HuH-7.5 (cell line): Measurements from ENCODE around the gene DYNLT2B.
"Not testable (repeated sequence)": the region's sequence is repeated elsewhere in the genome, so short reads cannot be mapped to it uniquely, and the experiment has no call there.

Experiments used
- DNase-seq: peaks from one replicate; pipeline ENCODE4 v3.0.0; 2011; ENCODE audit warnings: low spot score

The DYNLT2B gene

GRCh38 chr3:196270499-196270898, 47.5 kb downstream of the DYNLT2B start:
- DNase-seq = no peak

GRCh38 chr3:196268284-196269163, 49.5 kb downstream of the DYNLT2B start:
- DNase-seq = no peak

DNA sequence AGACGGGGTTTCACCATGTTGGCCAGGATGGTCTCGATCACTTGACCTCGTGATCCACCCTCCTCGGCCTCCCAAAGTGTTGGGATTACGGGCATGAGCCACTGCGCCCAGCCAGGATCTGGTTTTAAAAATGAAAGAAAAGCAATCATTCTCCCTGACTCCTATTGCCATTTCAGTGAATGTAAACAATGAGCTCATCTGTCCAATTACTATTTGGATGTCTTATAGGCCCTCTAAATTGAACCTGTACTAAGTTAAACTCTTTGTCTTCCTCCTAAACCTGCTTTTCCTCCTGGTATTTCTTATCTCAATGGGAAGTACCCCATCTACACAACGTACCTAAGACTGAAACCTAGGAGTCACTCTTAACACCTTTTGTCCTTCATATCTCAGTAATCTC, 54.2 kb downstream of the DYNLT2B start:
- no peak for DNase-seq

GRCh38 chr3:196260784-196261183, 57.3 kb downstream of the DYNLT2B start:
- DNase-seq = no peak

- DNase-seq = no peak
These were observed 62.3 kb downstream of the DYNLT2B start for GRCh38 chr3:196255776-196256175.

DNA sequence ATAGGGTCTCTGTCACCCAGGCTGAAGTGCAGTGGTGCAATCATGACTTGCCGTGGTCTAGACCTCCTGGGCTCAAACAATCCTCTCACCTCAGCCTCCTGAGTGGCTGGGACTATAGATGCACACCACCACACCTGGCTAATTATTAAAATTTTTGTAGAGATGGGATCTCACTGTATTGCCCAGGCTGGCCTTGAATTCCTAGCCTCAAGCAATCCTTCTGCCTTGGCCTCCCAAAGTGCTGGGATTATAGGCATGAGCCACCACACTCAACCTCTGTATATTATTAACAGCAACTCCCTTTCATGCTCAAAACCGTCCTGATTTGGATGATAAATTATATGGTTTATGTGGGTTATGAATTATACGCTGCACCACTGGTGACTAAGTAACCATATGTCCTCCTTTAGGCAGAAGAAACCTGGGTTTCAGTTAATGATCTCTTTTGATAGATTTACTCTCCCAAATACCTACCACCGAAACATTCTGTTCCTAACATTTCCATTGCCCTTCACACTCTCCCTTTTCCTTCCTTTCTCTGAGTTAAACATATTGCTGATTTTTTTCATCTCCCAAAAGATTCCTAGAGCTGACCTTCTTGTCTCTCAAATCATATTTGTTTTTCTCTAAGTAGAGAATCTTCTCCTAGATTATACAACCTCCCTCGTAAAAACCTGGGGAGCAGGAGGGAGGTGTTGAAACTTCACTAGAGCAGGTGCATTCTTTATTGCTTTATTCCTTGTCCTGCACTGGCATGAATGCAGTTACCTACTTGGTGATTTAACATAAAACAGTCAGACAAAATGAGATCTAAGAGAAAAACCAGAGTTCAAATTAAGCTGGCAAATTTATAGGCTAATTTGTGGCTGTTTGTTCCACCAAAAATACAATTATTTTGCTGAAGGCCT, 63.4 kb downstream of the DYNLT2B start:
- no peak for DNase-seq

DNA sequence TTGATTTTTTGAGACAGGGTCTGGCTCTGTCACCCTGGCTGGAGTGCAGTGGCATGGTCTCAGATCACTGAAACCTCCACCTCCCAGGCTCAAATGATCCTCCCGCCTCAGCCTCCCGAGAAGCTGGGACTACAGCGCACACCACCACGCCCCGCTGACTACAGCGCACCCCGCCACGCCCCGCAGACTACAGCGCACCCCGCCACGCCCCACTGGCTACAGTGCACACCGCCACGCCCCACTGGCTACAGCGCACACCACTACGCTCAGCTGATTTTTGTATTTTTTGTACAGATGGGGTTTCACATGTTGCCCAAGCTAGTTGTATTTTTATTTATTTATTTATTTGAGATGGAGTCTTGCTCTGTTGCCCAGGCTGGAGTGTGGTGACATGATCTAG, 66.1 kb downstream of the DYNLT2B start:
- no peak for DNase-seq

- DNase-seq = no peak
These were observed 71.3 kb downstream of the DYNLT2B start for GRCh38 chr3:196246612-196247308.

DNA sequence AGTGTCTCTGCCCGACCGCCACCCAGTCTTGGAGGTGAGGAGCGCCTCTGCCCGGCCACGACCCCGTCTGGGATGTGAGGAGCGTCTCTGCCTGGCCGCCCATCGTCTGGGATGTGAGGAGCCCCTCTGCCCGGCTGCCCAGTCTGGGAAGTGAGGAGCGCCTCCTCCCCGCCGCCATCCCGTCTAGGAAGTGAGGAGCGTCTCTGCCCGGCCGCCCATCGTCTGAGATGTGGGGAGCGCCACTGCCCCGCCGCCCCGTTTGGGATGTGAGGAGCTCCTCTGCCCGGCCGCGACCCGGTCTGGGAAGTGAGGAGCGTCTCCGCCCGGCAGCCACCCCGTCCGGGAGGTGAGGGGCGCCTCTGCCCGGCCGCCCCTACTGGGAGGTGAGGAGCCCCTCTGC, 73.9 kb downstream of the DYNLT2B start:
- not testable (repeated sequence) for DNase-seq

GRCh38 chr3:196241704-196242103, 76.3 kb downstream of the DYNLT2B start:
- DNase-seq = no peak
